Thyroid gland (tissue), 4 donors: ENCODE data around the gene INPP4B.

ENCODE experiments used
- CTCF ChIP-seq, 6 experiments: fragments of 200-600 bp in 3 of 6; fragments of 450-650 bp in 3 of 6; sonication (generic) in 3 of 6; IDR thresholded peaks; one replicate each; pipeline ENCODE4 v1.5.1; 2016 to 2019; ENCODE audit warnings: antibody characterized with exemption in 6 of 6, mild to moderate bottlenecking in 2 of 6, inconsistent platforms in 1 of 6, moderate library complexity in 1 of 6
- POLR2A ChIP-seq, 2 donors: fragments of 450-650 bp; IDR thresholded peaks; one replicate each; pipeline ENCODE4 v1.6.1; 2017; ENCODE audit warnings: antibody characterized with exemption in 2 of 2, mild to moderate bottlenecking in 2 of 2, moderate library complexity in 1 of 2

- TF ChIP-seq CTCF (IDR thresholded peaks at IDR 0.05) (no peak), POLR2A (IDR thresholded peaks at IDR 0.05) (no peak)
Measured at GRCh38 chr4:142427456-142427855, 418.6 kb downstream of the INPP4B start.
